SK-N-SH (cell line): ENCODE data around the gene RPL39L. TPM values are rescaled to one million over a fixed set of nuclear protein-coding genes. Genes with fewer than 3 reads are reported as not detected.
A peak's percentile ranks its signal among the peaks of the same experiment; 100 is the strongest.

Source experiments
- CTCF ChIA-PET: fragments of 300-600, 350-600 bp; formaldehyde crosslinking; extraction: SDS; loops from one replicate; lab custom pipeline; 2021; lab: Yijun Ruan, JAX
- POLR2A ChIA-PET: fragments of 350-600 bp; sonication (Branson Sonifier 250); formaldehyde crosslinking; extraction: SDS; loops from one replicate; lab custom pipeline; 2020; ENCODE audit warnings: antibody characterized with exemption, inconsistent platforms; lab: Yijun Ruan, JAX
- DNase-seq: peaks from one replicate; pipeline ENCODE4 v3.0.0; 2012
- H2AFZ ChIP-seq: fragments of 200-600 bp; sonication (generic); 2 replicates; pipeline ENCODE4 v1.8.1; 2016; ENCODE audit warnings: antibody characterized with exemption, mild to moderate bottlenecking, low read depth
- H3F3A ChIP-seq: fragments of 200-600 bp; sonication (generic); replicated peaks from 2 replicates; pipeline ENCODE3; 2016; ENCODE audit warnings: antibody characterized with exemption, mild to moderate bottlenecking; ENCODE audit not compliant: insufficient read depth
- H3K27ac ChIP-seq, 2 experiments: fragments of 200-500 bp in 1 of 2; fragments of 200-600 bp in 1 of 2; sonication (Bioruptor generic) in 1 of 2; sonication (generic), shearing (Covaris generic) in 1 of 2; 2 replicates each; pipeline versions ENCODE4 v1.5.1 to v1.6.1; 2014 to 2016; ENCODE audit warnings: low read depth in 2 of 2, inconsistent platforms in 1 of 2, low read length in 1 of 2, mild to moderate bottlenecking in 1 of 2, mixed read lengths in 1 of 2
- H3K27me3 ChIP-seq: fragments of 200-600 bp; sonication (generic), shearing (Covaris generic); 2 replicates; pipeline ENCODE4 v1.6.1; 2016; ENCODE audit warnings: mixed run types; ENCODE audit not compliant: insufficient read depth
- H3K36me3 ChIP-seq, 2 experiments: fragments of 200-500 bp in 1 of 2; fragments of 200-600 bp in 1 of 2; sonication (Bioruptor generic) in 1 of 2; sonication (generic) in 1 of 2; replicated peaks in 1 of 2; 2 replicates each; pipeline versions ENCODE3 to v1.5.1; 2014 to 2016; ENCODE audit warnings: low read length in 1 of 2, mild to moderate bottlenecking in 1 of 2; ENCODE audit not compliant: insufficient read depth in 2 of 2, control insufficient read depth in 1 of 2
- H3K4me1 ChIP-seq, 2 experiments: fragments of 200-500 bp in 1 of 2; fragments of 200-600 bp in 1 of 2; sonication (Bioruptor generic) in 1 of 2; sonication (generic), shearing (Covaris generic) in 1 of 2; 2 replicates each; pipeline versions ENCODE4 v1.5.1 to v1.6.1; 2014 to 2016; ENCODE audit warnings: low read depth in 1 of 2, low read length in 1 of 2, mixed run types in 1 of 2; ENCODE audit not compliant: insufficient read depth in 2 of 2, control insufficient read depth in 1 of 2
- H3K4me2 ChIP-seq: fragments of 200-600 bp; sonication (generic), shearing (Covaris generic); 2 replicates; pipeline ENCODE4 v1.6.1; 2017; ENCODE audit warnings: mixed run types
- H3K4me3 ChIP-seq, 2 experiments: fragments of 200-500 bp in 1 of 2; fragments of 200-600 bp in 1 of 2; sonication (Bioruptor generic) in 1 of 2; sonication (generic), shearing (Covaris generic) in 1 of 2; 2 replicates each; pipeline versions ENCODE4 v1.5.1 to v1.8.1; 2014 to 2016; ENCODE audit warnings: low read depth in 2 of 2, inconsistent platforms in 1 of 2, low read length in 1 of 2, mild to moderate bottlenecking in 1 of 2, mixed read lengths in 1 of 2, moderate library complexity in 1 of 2
- H3K79me2 ChIP-seq: fragments of 200-600 bp; sonication (generic); 2 replicates; pipeline ENCODE4 v1.8.1; 2017; ENCODE audit warnings: mild to moderate bottlenecking; ENCODE audit not compliant: insufficient read depth
- H3K9ac ChIP-seq: fragments of 200-600 bp; sonication (generic); 2 replicates; pipeline ENCODE4 v1.6.1; 2017; ENCODE audit warnings: mixed run types
- H3K9me2 ChIP-seq: fragments of 200-600 bp; sonication (generic); 2 replicates; pipeline ENCODE4 v1.6.1; 2017; ENCODE audit warnings: mixed run types
- H3K9me3 ChIP-seq: fragments of 200-600 bp; sonication (generic); 2 replicates; pipeline ENCODE4 v1.6.1; 2017; ENCODE audit warnings: mixed run types, mild to moderate bottlenecking, moderate library complexity
- H4K20me1 ChIP-seq: fragments of 200-600 bp; sonication (generic); 2 replicates; pipeline ENCODE4 v1.6.1; 2017; ENCODE audit warnings: mild to moderate bottlenecking, mixed run types; ENCODE audit not compliant: insufficient read depth
- CTCF ChIP-seq: fragments of 200-600 bp; sonication (generic); IDR thresholded peaks from 2 replicates; pipeline ENCODE4 v1.6.1; 2017; ENCODE audit warnings: antibody characterized with exemption, mild to moderate bottlenecking, moderate library complexity
- FOSL2 ChIP-seq: IDR thresholded peaks from 2 replicates; pipeline ENCODE4 v1.4.0; 2012; ENCODE audit warnings: low read depth, mild to moderate bottlenecking, moderate library complexity, borderline replicate concordance
- GATA2 ChIP-seq: sonication (generic); formaldehyde crosslinking; IDR thresholded peaks from 2 replicates; pipeline ENCODE4 v1.5.0; 2020; ENCODE audit warnings: mild to moderate bottlenecking, missing genetic modification reagents
- JUND ChIP-seq: IDR thresholded peaks from 2 replicates; pipeline ENCODE4 v1.4.0; 2012
- MXI1 ChIP-seq: IDR thresholded peaks from 2 replicates; pipeline ENCODE4 v1.6.1; 2012; ENCODE audit warnings: mild to moderate bottlenecking, low read depth, low read length, improper control_type of control experiment
- NRF1 ChIP-seq: IDR thresholded peaks from 2 replicates; pipeline ENCODE4 v1.6.1; 2012; ENCODE audit warnings: low read depth, mild to moderate bottlenecking, low read length
- RAD21 ChIP-seq: IDR thresholded peaks from 2 replicates; pipeline ENCODE4 v1.6.1; 2012; ENCODE audit warnings: mild to moderate bottlenecking, low read length
- RCOR1 ChIP-seq: fragments of 150-350 bp; IDR thresholded peaks from 2 replicates; pipeline ENCODE4 v1.6.1; 2017; ENCODE audit warnings: antibody characterized with exemption, low read length
- SMC3 ChIP-seq: IDR thresholded peaks from 2 replicates; pipeline ENCODE4 v1.6.1; 2012; ENCODE audit warnings: low read depth, low read length, improper control_type of control experiment
- TAF1 ChIP-seq: IDR thresholded peaks from 2 replicates; pipeline ENCODE4 v1.6.1; 2012; ENCODE audit warnings: low read depth, mild to moderate bottlenecking, low read length, moderate library complexity, borderline replicate concordance
- TEAD4 ChIP-seq: IDR thresholded peaks from 2 replicates; pipeline ENCODE4 v1.4.0; 2012; ENCODE audit warnings: mild to moderate bottlenecking, borderline replicate concordance; ENCODE audit not compliant: insufficient read depth
- WGBS: methylation state at CpG from one replicate; pipeline ENCODE4 v1.1.6; 2017; ENCODE audit warnings: low lambda C conversion rate; 5-methylcytosine and 5-hydroxymethylcytosine counted together
- polyA plus RNA-seq, 3 experiments: library from polyadenylated mRNA; depleted of rRNA; stranded (reverse); fragments of >200 nt; gene quantifications; 2 replicates each; pipeline ENCODE4 v1.2.3, GENCODE V29; 2012
- TF ChIP-seq, protein P1 (sequence below): IDR thresholded peaks from 2 replicates; pipeline ENCODE4; 2012
- TF ChIP-seq, protein P2 (sequence below): IDR thresholded peaks from 2 replicates; pipeline ENCODE4 v1.6.1; 2012; ENCODE audit warnings: mild to moderate bottlenecking, low read depth, low read length, moderate library complexity
- TF ChIP-seq, protein P3 (sequence below): IDR thresholded peaks from 2 replicates; pipeline ENCODE4 v1.4.0; 2012; ENCODE audit warnings: low read depth, borderline replicate concordance

The RPL39L gene
- polyA plus RNA-seq, 1 of the 3 experiments (the other 2 are of a cell fraction): 25.3 TPM

- WGBS: 0% methylated on average over 3 of the region's 3 CpGs
- no peaks in the 10 kb centered on the region for H4K20me1 ChIP-seq
- TF ChIP-seq CTCF (peak; percentile 83), RAD21 (peak; percentile 69), SMC3 (peak; percentile 54), FOSL2 (no peak)
- TF ChIP-seq, all 33 proteins: peak for 3
- CTCF ChIA-PET: interaction anchor here (0.6 to 6.2 kb wide), 47 partner anchors 9 to 2000 kb away, joined by 3 to 101 read pairs (median 4); partner anchors contain the start of gene RPL39L
- no peaks in the 10 kb centered on the region for H3F3A ChIP-seq
- no peaks in the 10 kb centered on the region for H3K4me1 ChIP-seq
- H3K9me3 ChIP-seq: no peaks in the 10 kb centered on the region
- H3K4me2 ChIP-seq: no peak overlapping the region
- no peaks in the 10 kb centered on the region for H3K79me2 ChIP-seq
- POLR2A ChIA-PET: interaction anchor here (1.0 kb wide), 1 partner anchor 26 kb away, joined by 5 read pairs; the partner anchor contains the start of gene RPL39L
- peak overlapping the region in 1 of 2 experiments; percentile 14; a peak in 1 of 4 replicates for H3K4me3 ChIP-seq
- no peak overlapping the region for H2AFZ ChIP-seq
- H3K9ac ChIP-seq: no peak overlapping the region
- no peaks in the 10 kb centered on the region; the same call in 1 of the 2 replicates for H3K27me3 ChIP-seq
- peak; percentile 41 for DNase-seq
- no peaks in the 10 kb centered on the region for H3K36me3 ChIP-seq
- H3K9me2 ChIP-seq: no peaks in the 10 kb centered on the region
- H3K27ac ChIP-seq: no peak overlapping the region
Measured at GRCh38 chr3:187165144-187165543, 25.8 kb upstream of the RPL39L start.

GRCh38 chr3:187162265-187162953 is 23.1 kb upstream of the RPL39L start:
- no peak overlapping the region for H3K4me3 ChIP-seq
- H3K36me3 ChIP-seq: no peaks in the 10 kb centered on the region
- H3K27ac ChIP-seq: no peak overlapping the region
- no peaks in the 10 kb centered on the region for H3K9me2 ChIP-seq
- H3K9ac ChIP-seq: no peak overlapping the region
- no peaks in the 10 kb centered on the region; the same call in 1 of the 2 replicates for H3K27me3 ChIP-seq
- H2AFZ ChIP-seq: no peak overlapping the region
- H3K79me2 ChIP-seq: no peaks in the 10 kb centered on the region
- CTCF ChIA-PET: interaction anchor here (1.2 to 6.2 kb wide), 5 partner anchors 23 to 545 kb away, joined by 4 to 60 read pairs (median 29); partner anchors contain the start of gene RPL39L
- POLR2A ChIA-PET: no interaction called here
- DNase-seq: no peak
- H4K20me1 ChIP-seq: no peaks in the 10 kb centered on the region
- H3K9me3 ChIP-seq: no peaks in the 10 kb centered on the region
- 28% methylated on average over 4 of the region's 6 CpGs for WGBS
- H3K4me1 ChIP-seq: no peaks in the 10 kb centered on the region
- H3K4me2 ChIP-seq: no peak overlapping the region
- H3F3A ChIP-seq: no peaks in the 10 kb centered on the region
- TF ChIP-seq NRF1: no peak
- TF ChIP-seq JUND: no peak
- no peak for TF ChIP-seq TEAD4
- TF ChIP-seq TAF1: no peak
- TF ChIP-seq CTCF: no peak
- TF ChIP-seq, protein P1, sequence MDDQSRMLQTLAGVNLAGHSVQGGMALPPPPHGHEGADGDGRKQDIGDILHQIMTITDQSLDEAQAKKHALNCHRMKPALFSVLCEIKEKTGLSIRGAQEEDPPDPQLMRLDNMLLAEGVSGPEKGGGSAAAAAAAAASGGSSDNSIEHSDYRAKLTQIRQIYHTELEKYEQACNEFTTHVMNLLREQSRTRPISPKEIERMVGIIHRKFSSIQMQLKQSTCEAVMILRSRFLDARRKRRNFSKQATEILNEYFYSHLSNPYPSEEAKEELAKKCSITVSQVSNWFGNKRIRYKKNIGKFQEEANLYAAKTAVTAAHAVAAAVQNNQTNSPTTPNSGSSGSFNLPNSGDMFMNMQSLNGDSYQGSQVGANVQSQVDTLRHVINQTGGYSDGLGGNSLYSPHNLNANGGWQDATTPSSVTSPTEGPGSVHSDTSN: no peak
- TF ChIP-seq MXI1: no peak
- TF ChIP-seq GATA2 (CRISPR knock-in tag): no peak
- TF ChIP-seq, protein P2, sequence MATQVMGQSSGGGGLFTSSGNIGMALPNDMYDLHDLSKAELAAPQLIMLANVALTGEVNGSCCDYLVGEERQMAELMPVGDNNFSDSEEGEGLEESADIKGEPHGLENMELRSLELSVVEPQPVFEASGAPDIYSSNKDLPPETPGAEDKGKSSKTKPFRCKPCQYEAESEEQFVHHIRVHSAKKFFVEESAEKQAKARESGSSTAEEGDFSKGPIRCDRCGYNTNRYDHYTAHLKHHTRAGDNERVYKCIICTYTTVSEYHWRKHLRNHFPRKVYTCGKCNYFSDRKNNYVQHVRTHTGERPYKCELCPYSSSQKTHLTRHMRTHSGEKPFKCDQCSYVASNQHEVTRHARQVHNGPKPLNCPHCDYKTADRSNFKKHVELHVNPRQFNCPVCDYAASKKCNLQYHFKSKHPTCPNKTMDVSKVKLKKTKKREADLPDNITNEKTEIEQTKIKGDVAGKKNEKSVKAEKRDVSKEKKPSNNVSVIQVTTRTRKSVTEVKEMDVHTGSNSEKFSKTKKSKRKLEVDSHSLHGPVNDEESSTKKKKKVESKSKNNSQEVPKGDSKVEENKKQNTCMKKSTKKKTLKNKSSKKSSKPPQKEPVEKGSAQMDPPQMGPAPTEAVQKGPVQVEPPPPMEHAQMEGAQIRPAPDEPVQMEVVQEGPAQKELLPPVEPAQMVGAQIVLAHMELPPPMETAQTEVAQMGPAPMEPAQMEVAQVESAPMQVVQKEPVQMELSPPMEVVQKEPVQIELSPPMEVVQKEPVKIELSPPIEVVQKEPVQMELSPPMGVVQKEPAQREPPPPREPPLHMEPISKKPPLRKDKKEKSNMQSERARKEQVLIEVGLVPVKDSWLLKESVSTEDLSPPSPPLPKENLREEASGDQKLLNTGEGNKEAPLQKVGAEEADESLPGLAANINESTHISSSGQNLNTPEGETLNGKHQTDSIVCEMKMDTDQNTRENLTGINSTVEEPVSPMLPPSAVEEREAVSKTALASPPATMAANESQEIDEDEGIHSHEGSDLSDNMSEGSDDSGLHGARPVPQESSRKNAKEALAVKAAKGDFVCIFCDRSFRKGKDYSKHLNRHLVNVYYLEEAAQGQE: no peak
- no peak for TF ChIP-seq RCOR1
- TF ChIP-seq, protein P3, sequence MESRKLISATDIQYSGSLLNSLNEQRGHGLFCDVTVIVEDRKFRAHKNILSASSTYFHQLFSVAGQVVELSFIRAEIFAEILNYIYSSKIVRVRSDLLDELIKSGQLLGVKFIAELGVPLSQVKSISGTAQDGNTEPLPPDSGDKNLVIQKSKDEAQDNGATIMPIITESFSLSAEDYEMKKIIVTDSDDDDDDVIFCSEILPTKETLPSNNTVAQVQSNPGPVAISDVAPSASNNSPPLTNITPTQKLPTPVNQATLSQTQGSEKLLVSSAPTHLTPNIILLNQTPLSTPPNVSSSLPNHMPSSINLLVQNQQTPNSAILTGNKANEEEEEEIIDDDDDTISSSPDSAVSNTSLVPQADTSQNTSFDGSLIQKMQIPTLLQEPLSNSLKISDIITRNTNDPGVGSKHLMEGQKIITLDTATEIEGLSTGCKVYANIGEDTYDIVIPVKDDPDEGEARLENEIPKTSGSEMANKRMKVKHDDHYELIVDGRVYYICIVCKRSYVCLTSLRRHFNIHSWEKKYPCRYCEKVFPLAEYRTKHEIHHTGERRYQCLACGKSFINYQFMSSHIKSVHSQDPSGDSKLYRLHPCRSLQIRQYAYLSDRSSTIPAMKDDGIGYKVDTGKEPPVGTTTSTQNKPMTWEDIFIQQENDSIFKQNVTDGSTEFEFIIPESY: no peak
